ENCODE data around the gene ATP8A1.

Gene ATP8A1

DNA sequence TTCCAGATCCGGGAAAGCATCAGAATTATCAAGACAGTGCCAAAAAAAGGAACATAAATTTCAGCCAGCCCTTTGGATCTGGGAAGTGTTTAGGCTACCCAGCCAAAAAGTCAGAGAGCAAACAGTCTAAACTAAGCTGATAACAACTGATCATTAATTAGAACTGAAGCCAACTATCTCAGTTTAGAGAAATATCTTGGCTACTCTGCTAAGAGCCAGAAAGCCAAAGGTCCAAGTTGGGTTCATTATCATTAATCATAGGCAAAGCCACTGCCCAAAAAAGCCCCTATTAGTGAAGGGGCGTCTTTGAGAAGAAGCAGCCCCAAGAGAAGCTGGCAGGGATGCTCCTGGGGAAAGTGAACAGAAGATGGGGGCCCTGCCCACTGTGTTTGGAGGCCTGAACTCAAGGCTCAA lies 296.6 kb downstream of the ATP8A1 start:
- no peak for DNase-seq

DNA sequence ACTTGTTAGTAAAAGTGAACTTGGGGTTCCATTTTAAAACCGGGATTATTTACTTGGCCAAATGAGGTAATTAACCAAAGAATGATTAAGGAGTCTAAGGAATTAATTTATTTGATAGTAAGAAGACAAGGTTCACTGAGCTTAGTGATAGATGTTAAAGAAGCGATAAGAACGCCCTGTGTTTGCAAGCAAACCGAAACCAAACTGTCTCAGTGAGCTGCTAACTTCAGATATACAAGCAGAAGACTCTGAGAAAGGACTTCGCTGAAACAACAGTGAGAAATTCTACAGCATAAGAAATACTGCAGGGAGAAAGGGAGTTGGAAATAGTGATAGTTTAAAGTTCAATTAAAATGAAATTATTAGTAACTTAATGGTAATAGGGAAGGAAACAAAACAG lies 297.2 kb downstream of the ATP8A1 start:
- DNase-seq, result no peak
